Body of pancreas (tissue), 4 donors: ENCODE results near the gene RFTN1. TPM values are rescaled to one million over a fixed set of nuclear protein-coding genes. Genes with fewer than 3 reads are reported as not detected.

Source experiments
- ATAC-seq: fragments of 150-250 bp; one replicate; pipeline ENCODE4 v1.9.1; 2016
- DNase-seq, 4 donors: peaks; one replicate each; pipeline ENCODE4 v3.0.0-alpha.2; 2019
- H3K27ac ChIP-seq, 4 donors: fragments of 200-600 bp; sonication (generic); 1 replicate in 3 of 4; 2 replicates in 1 of 4; pipeline versions ENCODE4 v1.5.1 to v1.6.1; 2016 to 2019; ENCODE audit warnings: mild to moderate bottlenecking in 1 of 4, mixed read lengths in 1 of 4, moderate library complexity in 1 of 4
- H3K27me3 ChIP-seq, 2 donors: fragments of 200-600 bp; sonication (generic); one replicate each; pipeline ENCODE4 v1.6.0; 2016; ENCODE audit warnings: mild to moderate bottlenecking in 1 of 2
- H3K36me3 ChIP-seq, 2 donors: fragments of 200-600 bp; sonication (generic); replicated peaks in 1 of 2; 2 replicates each; pipeline ENCODE4 v1.5.1; 2016; ENCODE audit warnings: low read depth in 2 of 2; ENCODE audit not compliant: insufficient read depth in 1 of 2
- H3K4me1 ChIP-seq: fragments of 200-600 bp; sonication (generic); one replicate; pipeline ENCODE4 v1.6.0; 2016
- H3K4me3 ChIP-seq, 2 donors: fragments of 200-600 bp; sonication (generic); 1 replicate in 1 of 2; 2 replicates in 1 of 2; pipeline ENCODE4 v1.5.1; 2016 to 2019
- H3K9me3 ChIP-seq, 3 donors: fragments of 200-600 bp; sonication (generic); 1 replicate in 2 of 3; 2 replicates in 1 of 3; pipeline ENCODE4 v1.5.1; 2016
- POLR2A ChIP-seq, 3 donors: fragments of 450-650 bp; IDR thresholded peaks; one replicate each; pipeline ENCODE4 v1.6.1; 2016; ENCODE audit warnings: antibody characterized with exemption in 3 of 3, mild to moderate bottlenecking in 2 of 3
- WGBS, 2 donors: methylation state at CpG; one replicate each; pipeline ENCODE4 v1.1.5; 2017; 5-methylcytosine and 5-hydroxymethylcytosine counted together
- intact Hi-C: fragments of 100-400 bp; cut with DNase I; formaldehyde crosslinking; loops from one replicate; pipeline ENCODE4 v1.15.1; 2023
- total RNA-seq, 2 donors: library from RNA; depleted of rRNA; stranded (reverse); fragments of >200 nt; gene quantifications; one replicate each; pipeline ENCODE4 v1.1.0, GENCODE V29; 2016
- TF ChIP-seq, protein P1 (sequence below), 7 experiments: fragments of 450-650 bp in 4 of 7; fragments of 200-600 bp in 3 of 7; sonication (generic) in 3 of 7; IDR thresholded peaks; one replicate each; pipeline ENCODE4 v1.5.1; 2016 to 2019; ENCODE audit warnings: antibody characterized with exemption in 7 of 7

The RFTN1 gene
- total RNA-seq, 2 donors from 2014 or later = 6.5 to 28.0 TPM

DNA sequence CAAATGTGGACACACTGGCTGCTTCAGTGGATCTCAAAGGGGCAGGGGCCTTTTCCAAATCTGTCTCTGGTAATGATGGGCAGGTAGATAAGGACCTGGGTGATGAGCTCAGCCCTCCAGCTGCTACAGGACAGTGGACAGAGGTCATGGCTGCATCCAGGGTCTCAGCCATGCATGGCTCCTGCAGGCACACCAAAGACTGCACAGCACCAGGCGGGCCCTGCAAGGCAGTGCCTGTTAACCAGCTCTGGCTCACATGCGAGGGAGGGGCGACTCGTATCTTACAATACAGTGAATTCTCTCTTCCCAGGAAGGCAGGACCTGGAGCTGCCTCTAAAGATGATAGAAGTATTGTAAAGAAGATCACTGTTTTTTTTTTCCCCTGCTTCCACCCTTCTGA, 189.8 kb downstream of the RFTN1 start:
- no peaks in the 10 kb centered on the region for H3K36me3 ChIP-seq

DNA sequence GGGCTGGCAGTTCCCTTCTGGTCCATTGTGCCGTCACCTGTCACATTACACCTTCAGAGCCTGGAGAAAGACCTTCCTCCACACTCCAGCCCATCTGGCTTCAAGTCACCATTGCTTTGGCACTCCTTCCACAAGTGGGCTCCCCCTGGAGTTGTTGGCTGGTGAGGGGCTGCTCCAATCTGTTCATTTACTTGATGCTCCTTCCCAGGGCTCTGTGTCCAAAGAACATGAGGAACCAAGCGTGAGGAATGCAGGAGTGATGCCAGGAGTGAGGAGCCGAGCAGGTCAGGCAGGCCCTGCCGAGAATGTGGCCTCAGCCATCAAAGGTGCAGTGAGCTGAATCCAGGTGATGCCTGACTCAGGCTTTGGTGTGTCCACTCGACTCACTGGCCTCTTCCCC, 191.3 kb downstream of the RFTN1 start:
- Histone ChIP-seq H3K27me3 (no peaks in the 10 kb centered on the region), H3K27ac (no peak overlapping the region), H3K9me3 (no peaks in the 10 kb centered on the region), H3K4me1 (no peaks in the 10 kb centered on the region), H3K4me3 (no peak overlapping the region), H3K36me3 (no peaks in the 10 kb centered on the region)
- 69 to 76% methylated on average over 5 of the region's 5 CpGs for WGBS, 2 donors
- TF ChIP-seq, protein P1, sequence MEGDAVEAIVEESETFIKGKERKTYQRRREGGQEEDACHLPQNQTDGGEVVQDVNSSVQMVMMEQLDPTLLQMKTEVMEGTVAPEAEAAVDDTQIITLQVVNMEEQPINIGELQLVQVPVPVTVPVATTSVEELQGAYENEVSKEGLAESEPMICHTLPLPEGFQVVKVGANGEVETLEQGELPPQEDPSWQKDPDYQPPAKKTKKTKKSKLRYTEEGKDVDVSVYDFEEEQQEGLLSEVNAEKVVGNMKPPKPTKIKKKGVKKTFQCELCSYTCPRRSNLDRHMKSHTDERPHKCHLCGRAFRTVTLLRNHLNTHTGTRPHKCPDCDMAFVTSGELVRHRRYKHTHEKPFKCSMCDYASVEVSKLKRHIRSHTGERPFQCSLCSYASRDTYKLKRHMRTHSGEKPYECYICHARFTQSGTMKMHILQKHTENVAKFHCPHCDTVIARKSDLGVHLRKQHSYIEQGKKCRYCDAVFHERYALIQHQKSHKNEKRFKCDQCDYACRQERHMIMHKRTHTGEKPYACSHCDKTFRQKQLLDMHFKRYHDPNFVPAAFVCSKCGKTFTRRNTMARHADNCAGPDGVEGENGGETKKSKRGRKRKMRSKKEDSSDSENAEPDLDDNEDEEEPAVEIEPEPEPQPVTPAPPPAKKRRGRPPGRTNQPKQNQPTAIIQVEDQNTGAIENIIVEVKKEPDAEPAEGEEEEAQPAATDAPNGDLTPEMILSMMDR (IDR thresholded peaks at IDR 0.05) = no peak
- no peak for TF ChIP-seq POLR2A (IDR thresholded peaks at IDR 0.05)
- no peak for ATAC-seq
- DNase-seq = no peak
- intact Hi-C loops = no loop called here

More for the DNA sequence above, 189.8 kb downstream of the RFTN1 start:
- Histone ChIP-seq H3K4me3 (no peak overlapping the region), H3K4me1 (no peaks in the 10 kb centered on the region), H3K27ac (no peak overlapping the region), H3K27me3 (no peaks in the 10 kb centered on the region), H3K9me3 (no peaks in the 10 kb centered on the region)
- 88 to 90% methylated on average over 3 to 4 of the region's 4 CpGs for WGBS, 2 donors
- DNase-seq (no peak), ATAC-seq (no peak)
- intact Hi-C loops = no loop called here
- TF ChIP-seq POLR2A (IDR thresholded peaks at IDR 0.05) = no peak
- TF ChIP-seq, protein P1 (IDR thresholded peaks at IDR 0.05) = no peak

DNA sequence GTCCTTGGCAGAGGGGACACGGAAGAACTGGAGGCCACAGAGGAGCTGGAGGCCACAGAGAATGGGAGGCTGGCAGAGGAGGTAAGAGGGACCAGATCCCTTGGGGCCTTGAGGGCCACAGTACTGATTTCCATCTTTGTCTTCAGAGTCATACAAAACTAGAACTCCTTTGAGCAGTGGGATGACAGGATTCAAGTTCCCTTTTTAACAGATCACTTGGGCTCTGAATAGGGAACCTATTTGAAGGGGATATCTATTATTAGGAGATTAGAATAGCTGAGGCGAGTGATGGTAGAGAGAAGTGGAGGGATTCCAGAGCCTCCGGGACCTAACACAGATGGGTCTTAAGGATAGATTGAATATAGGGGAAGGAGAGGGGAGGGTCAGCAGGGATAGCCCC, 192.8 kb downstream of the RFTN1 start:
- no peaks in the 10 kb centered on the region for H3K9me3 ChIP-seq
- H3K4me3 ChIP-seq = no peak overlapping the region
- no peak for DNase-seq
- H3K27me3 ChIP-seq = no peaks in the 10 kb centered on the region
- ATAC-seq = no peak
- H3K4me1 ChIP-seq = no peaks in the 10 kb centered on the region
- H3K36me3 ChIP-seq = no peaks in the 10 kb centered on the region
- no peak overlapping the region for H3K27ac ChIP-seq
- intact Hi-C loops = no loop called here
- no peak for TF ChIP-seq POLR2A (IDR thresholded peaks at IDR 0.05)
- TF ChIP-seq, protein P1 (IDR thresholded peaks at IDR 0.05) = no peak
- WGBS, 2 donors = 92 to 95% methylated on average over 3 of the region's 3 CpGs

DNA sequence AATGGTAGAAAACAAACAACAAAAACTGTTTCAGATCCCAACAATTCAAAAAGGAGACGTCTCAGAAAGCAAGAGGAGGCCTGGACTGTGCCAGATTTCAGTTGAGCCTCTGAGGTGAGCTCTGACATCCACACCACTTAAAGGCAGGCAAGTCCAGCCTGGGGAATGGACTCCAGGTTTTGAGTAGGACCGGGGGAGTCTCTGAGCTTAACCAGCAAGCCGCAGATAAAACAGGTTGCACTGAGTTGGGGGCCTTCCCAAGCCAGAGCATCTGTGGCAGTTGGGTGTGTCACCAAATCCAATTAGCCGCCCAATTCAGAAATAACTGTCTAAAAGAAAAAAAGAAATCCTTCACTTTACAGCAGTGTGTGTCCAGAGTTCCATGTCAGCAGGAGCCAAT, 193.8 kb downstream of the RFTN1 start:
- Histone ChIP-seq H3K4me3 (no peak overlapping the region), H3K27me3 (no peaks in the 10 kb centered on the region), H3K27ac (no peak overlapping the region), H3K9me3 (no peaks in the 10 kb centered on the region), H3K4me1 (no peaks in the 10 kb centered on the region), H3K36me3 (no peaks in the 10 kb centered on the region)
- no peak for ATAC-seq
- TF ChIP-seq POLR2A (IDR thresholded peaks at IDR 0.05) = no peak
- TF ChIP-seq, protein P1 (IDR thresholded peaks at IDR 0.05) = no peak
- no peak for DNase-seq
- intact Hi-C loops = no loop called here
- WGBS, 2 donors = 89 to 90% methylated on average over 4 of the region's 4 CpGs

DNA sequence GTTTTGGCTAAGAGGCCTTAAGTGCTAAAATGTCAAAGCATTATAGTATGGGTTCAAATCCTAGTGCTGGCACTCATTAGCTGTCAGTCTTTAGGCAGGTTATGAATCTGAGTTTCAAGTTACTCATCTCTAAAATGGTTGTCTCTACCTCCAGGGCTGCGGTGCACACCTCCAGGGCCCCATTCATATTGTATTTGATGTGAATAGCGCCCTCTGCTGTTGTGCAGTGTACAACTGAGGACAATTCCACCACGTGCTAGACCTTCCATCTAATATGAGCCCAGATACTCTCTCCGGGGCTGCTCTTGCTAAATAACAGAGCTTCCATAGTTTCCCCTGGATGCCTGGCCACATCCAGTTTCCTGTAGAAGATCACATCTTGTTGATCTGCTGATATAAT, 194.2 kb downstream of the RFTN1 start:
- ATAC-seq (no peak), DNase-seq (peak in 1 of 4 donors; percentile 22)
- 64 to 67% methylated on average over 4 of the region's 4 CpGs for WGBS, 2 donors
- intact Hi-C loops = no loop called here
- H3K9me3 ChIP-seq = no peaks in the 10 kb centered on the region
- H3K36me3 ChIP-seq = no peaks in the 10 kb centered on the region
- H3K4me3 ChIP-seq = no peak overlapping the region
- H3K27ac ChIP-seq = no peak overlapping the region
- TF ChIP-seq, protein P1 (IDR thresholded peaks at IDR 0.05) = no peak
- no peak for TF ChIP-seq POLR2A (IDR thresholded peaks at IDR 0.05)
- no peaks in the 10 kb centered on the region for H3K27me3 ChIP-seq
- H3K4me1 ChIP-seq = no peaks in the 10 kb centered on the region
